SK-N-DZ (cell line): ENCODE measurements around the gene STX16. TPM values are rescaled to one million over a fixed set of nuclear protein-coding genes. Genes with fewer than 3 reads are reported as not detected.

Experiments
- DNase-seq: peaks from one replicate; pipeline ENCODE4 v3.0.0-alpha.2; 2015; ENCODE audit warnings: low spot score
- polyA plus RNA-seq, 2 experiments: library from polyadenylated mRNA; depleted of rRNA; stranded (reverse); fragments of >200 nt; gene quantifications; 2 replicates each; pipeline ENCODE4 v1.2.3, GENCODE V29; 2014

Gene STX16, protein sequence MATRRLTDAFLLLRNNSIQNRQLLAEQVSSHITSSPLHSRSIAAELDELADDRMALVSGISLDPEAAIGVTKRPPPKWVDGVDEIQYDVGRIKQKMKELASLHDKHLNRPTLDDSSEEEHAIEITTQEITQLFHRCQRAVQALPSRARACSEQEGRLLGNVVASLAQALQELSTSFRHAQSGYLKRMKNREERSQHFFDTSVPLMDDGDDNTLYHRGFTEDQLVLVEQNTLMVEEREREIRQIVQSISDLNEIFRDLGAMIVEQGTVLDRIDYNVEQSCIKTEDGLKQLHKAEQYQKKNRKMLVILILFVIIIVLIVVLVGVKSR
- polyA plus RNA-seq (2014; cell fraction: cytosol; rRNA removed), result 14.1 and 16.8 TPM in 2 replicates
- polyA plus RNA-seq (2014; cell fraction: nucleus; rRNA removed), result 88.4 and 135 TPM in 2 replicates

DNA sequence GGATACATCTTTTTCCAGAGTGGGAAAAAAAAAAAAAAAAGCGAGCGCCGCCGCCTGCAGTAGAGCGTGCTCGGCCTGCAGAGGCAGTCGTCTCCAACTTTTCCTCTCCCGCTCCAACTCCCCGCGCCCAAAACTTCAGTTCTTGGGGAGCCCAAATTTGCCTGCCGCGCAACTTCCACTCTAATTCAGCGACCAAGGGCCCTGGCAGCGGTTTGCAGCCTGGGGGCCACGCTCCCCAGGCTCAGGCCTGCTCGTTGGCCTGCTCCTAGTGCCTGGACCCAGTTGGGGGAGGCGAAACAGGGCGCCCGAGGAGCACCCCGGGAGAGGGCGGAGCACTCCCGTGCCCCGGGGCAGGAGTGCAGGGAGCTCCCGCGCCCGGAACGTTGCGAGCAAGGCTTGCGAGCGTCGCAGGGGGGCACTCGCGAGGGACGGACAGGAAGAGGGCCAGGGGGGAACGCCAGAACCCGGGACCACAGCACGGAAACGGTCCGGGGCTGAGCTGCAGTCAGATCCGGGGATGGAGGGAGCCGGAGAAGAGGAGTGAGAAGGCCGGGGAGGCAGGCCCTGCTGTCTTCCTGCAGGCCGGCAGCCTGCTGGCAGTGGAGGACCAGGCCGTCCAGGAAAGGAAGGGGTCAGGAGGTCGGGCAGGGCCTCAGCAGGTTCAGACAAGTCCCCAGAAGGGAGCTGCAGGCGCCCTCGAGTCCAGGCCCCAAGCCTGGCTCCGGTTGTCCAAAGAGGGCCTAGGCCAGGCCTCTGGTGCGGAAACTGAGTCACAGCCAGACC, at the start of gene STX16:
TSS of gene STX16 (plus strand) at position 508 of the 783 bp plus-strand sequence. CDS start 724 bp downstream, outside the sequence.
- peak; percentile 94 for DNase-seq

DNA sequence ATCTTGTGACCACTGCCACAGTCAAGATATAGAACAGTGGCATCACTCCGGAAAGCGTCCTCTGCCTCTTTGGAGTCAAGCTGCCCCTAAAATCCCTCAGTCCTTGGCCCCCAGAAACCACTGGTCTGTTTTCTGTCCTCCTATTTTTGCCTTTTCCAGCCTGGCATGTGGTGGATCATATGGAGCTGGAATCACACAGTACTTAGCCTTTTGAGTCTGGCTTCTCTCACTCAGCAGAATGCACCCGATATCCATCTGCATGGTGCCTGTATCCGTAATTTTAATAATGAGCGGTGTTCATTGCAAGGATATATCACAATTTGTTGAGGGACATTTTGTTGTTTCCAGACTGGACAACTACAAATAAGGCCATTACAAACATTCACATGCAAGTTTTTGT, 49.0 kb upstream of the STX16 start:
- DNase-seq, result peak; percentile 84

GRCh38 chr20:58603721-58604120, 47.4 kb upstream of the STX16 start:
- DNase-seq, result no peak

- peak; percentile 93 for DNase-seq
Measured at GRCh38 chr20:58604128-58604881, 46.8 kb upstream of the STX16 start.

DNA sequence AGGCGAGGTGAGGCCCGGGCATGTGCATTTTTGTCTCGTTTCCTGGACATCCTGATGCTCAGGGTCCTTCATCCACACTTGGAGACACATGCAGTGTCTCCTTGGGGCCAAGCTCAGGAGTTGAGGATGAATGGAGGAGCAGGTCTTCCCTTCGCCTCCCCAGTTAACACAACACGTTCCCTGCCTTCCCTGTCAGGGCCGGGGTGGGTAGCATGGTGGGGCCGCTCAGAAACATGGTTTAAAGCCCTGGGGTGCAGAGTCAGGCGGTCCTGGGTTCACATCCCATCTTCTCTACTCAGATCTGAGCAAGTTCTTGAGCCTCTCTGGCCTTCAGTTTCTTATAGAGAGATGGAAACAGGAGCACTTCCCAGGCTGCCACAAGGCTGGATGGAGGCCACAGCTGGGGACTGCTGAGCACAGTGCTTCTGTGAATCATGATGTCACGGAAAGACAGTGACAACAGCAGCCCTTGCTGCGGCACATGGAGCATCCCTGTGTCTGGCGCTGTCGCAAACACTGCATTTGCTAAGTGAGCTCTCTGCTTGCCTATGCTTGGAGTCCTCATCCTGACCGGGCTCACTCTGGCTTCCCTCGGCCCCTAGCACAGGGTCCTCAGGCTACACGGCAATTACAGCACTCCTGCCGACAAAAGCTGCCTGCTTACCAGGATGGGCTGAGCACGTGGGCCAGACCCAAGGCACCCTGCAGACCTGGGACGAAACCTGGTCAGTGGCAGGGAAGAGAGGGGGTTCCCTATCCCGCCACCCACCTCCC, 45.6 kb upstream of the STX16 start:
- peak; percentile 74 for DNase-seq

- DNase-seq, result no peak
Measured at GRCh38 chr20:58606184-58606583, 44.9 kb upstream of the STX16 start.

- no peak for DNase-seq
Measured at GRCh38 chr20:58608096-58608840, 42.8 kb upstream of the STX16 start.

GRCh38 chr20:58609026-58609425, 42.1 kb upstream of the STX16 start:
- DNase-seq, result no peak

DNA sequence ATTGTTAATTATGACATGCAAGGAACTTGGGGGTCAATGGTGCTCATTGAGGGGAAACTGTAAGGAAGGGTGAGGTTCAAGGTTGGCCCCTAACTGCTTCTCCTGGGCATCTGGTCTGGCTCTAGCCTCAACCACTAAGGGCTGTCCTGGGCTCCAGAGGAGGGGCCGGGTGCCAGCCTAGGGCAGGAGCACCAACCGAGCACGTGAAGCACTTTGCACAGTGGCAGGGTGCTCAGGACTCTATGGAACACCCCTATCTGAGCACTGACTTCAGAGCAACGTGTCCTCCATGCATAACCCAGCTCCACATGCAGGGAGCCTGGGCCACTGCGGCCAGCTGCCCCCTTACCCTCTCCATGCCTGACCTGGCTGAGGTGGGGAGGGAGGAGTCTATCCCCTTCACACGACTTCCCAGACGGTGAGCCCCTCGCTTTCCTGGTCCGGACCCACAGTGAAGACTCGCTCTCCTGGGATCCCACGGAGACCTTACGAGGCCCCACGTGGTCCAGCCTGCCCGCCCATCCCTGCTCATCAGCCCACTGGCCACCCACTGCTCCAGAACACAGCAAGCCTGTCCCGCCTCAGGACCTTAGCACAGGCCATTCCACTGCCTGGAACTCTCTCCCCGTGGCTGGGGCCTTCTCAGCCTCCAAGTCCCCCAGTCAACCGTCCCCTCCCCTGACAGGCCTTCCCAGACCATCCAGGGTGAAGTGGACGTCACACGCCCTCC, 40.8 kb upstream of the STX16 start:
- no peak for DNase-seq

DNA sequence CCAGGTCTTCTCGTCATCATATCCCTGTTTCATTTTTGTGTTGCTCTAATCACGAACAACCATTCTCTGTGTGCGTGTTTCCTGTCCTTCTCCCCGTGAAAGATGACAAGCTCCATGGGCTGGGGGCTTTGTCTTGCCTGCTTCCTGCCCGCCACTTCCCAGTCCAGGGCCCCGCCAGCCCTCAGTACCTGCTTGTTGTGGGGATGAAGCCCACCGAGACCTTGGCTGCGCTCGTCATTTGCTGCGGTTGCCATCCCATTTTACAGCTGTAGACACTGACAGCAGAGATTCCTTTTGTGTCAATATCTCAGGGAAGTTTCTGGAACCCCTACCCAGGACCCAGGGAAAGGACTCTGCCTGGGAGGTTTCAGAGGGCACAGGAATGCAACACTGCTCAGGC, 40.3 kb upstream of the STX16 start:
- no peak for DNase-seq

DNA sequence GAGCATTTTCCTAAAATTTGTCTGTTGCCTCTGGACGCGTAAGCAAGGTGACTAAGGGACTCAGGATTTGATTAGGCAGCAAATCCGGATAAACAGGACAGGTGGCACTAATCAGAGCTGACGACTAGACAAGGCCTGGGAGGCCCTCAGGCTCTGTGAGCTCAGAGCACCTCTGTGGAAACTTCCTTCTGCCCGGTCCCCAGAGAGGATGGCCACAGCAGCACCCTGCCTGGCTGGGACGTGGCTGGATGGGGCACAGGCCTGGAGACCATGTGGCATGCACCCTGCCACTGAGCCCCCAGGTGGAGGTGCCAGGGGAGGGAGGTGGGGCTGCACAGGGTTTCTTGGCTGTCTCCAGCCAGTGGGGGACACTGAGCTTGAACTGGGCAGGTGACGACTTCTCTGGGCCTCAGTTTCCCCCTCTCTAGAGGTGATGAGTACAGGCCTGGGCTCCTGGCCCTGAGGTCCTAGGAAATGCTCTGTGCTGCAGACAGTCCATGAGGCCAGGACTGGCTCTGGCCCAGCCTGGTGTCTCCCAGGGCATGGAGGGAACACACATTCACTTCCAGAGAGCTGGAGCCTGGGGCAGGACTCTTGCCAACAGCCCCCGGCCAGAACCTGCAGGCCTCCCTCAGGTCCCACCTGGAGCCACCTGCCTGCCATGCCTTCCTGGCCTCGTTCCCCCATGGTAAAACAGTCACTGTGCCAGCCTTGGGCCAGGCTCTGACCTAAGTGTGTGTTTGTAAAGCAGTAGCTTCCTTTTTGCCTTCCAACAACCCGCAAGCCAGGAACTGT, 39.6 kb upstream of the STX16 start:
- no peak for DNase-seq

- DNase-seq, result no peak
Measured at GRCh38 chr20:58612121-58612691, 38.9 kb upstream of the STX16 start.

DNA sequence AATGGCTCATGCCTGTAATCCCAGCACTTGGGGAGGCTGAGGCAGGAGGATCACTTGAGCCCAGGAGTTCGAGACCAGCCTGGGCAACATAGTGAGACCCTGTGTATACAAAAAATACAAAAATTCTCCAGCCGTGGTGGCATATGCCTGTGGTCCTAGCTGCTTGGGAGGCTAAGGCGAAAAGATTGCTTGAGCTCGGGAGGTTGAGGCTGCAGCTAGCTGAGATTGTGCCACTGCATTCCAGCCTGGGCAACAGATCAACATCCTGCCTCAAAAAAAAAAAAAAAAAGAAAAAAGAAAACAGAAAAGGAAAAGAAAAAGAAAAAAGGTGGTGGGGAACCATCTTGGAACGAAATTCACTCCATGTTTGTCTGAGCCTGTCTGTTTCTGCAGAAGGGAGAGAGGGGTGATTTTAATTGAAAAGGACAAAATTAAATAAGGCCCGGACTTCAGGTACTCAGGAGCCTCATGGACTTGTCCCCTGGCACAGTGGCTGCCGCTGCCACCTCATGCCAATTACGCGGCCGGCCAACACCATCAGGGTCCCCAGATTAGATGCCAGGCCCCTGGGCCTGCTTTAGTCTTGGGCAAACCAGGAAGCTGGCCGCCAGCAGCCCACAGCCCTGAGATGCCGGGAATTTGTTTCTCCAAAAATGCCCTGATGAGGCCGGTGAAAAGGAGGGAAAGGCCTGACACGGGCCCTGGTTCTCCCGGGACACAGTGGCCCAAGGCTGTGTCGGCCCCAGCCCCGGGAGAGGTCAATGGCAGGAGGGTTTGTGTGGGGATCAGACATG, 37.8 kb upstream of the STX16 start:
- DNase-seq, result no peak

DNA sequence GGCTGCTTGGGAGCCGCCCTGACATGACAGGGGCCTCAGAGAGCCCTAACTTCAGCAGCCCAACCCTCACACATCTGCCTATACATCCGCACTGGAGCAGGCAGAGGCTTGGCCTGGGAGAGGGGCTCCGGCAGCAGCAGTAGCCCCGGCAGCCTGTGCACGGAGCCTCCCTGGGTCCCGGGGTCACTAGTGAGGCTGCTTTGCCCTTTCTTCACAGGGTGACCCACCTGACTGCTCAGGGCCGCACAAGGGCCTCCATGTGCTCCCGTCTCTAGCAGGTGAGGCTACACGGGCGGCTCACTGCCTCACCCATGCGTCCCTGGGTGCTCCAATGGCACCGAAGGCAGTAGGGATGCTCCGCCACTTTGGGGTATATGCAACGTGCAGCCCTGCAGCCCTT, 36.7 kb upstream of the STX16 start:
- DNase-seq, result no peak

DNA sequence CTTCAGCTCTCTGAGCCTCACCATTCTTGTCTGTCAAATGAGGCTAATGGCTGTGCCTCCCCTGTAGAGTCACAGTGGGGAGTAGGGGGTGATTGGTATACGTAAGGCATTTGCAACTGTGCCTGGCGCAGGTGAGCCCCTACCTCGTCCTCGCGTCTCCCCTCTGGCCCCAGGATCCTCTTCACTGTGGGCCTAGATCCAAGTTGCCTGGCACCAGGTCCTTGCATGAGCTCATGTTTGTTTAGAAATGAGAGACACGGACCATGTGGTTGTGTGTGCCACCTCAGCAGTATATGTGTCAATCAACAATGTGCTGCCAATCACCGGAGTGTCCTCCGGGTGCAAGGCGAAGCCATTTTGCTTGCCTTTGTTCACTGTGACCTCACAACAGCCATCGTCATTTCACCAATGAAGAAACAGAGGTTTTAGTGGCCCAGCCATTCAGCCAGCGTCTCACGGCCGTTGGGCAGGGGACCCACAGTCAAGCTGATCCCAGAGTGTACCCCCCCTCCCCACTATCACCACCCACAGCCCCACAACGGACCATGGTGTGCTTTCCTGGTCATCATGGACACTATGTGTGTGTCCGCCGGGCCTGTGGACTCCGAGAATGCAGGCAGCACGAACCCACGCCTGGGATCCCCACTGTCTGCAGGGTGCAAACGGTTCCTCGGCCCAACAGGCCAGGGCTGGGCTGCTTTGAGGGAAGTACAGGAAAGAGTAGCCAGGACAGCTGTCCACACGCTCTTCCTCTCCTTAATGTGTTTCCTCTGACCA, 35.9 kb upstream of the STX16 start:
- no peak for DNase-seq

- no peak for DNase-seq
Measured at GRCh38 chr20:58616411-58616810, 34.7 kb upstream of the STX16 start.

GRCh38 chr20:58617158-58617557, 33.9 kb upstream of the STX16 start:
- DNase-seq, result no peak
